Stomach (tissue), 4 donors: Measurements from ENCODE around the gene SMG5.

Experiments used
- CTCF ChIP-seq, 7 experiments: fragments of 450-650 bp in 4 of 7; fragments of 200-600 bp in 3 of 7; sonication (generic) in 3 of 7; IDR thresholded peaks; one replicate each; pipeline ENCODE4 v1.5.1; 2016 to 2019; ENCODE audit warnings: antibody characterized with exemption in 7 of 7, control low read depth in 2 of 7, mild to moderate bottlenecking in 1 of 7
- EP300 ChIP-seq: sonication (generic); formaldehyde crosslinking; IDR thresholded peaks from one replicate; pipeline ENCODE4 v1.6.1; 2017; ENCODE audit warnings: antibody characterized with exemption
- POLR2A ChIP-seq, 4 donors: fragments of 450-650 bp; IDR thresholded peaks; one replicate each; pipeline ENCODE4 v1.6.1; 2016; ENCODE audit warnings: antibody characterized with exemption in 4 of 4, control low read depth in 2 of 4, mild to moderate bottlenecking in 1 of 4, moderate library complexity in 1 of 4
- POLR2AphosphoS5 ChIP-seq, 3 donors: sonication (generic); formaldehyde crosslinking; IDR thresholded peaks; one replicate each; pipeline ENCODE4 v1.6.1; 2016; ENCODE audit warnings: antibody characterized with exemption in 3 of 3

- TF ChIP-seq CTCF (IDR thresholded peaks at IDR 0.05) (no peak), POLR2A (IDR thresholded peaks at IDR 0.05) (no peak), EP300 (no peak), POLR2AphosphoS5 (IDR thresholded peaks at IDR 0.05) (no peak)
These were observed 44.4 kb downstream of the SMG5 start for GRCh38 chr1:156238248-156238647.
